Measurements from ENCODE around the gene WDHD1. TPM values are rescaled to one million over a fixed set of nuclear protein-coding genes. Genes with fewer than 3 reads are reported as not detected.
"Not testable (repeated sequence)": the region's sequence is repeated elsewhere in the genome, so short reads cannot be mapped to it uniquely, and the experiment has no call there.

WDHD1 gene
- total and polyA plus RNA-seq, 10 donors = 1.4 to 6.3 (median 3.8) TPM

DNA sequence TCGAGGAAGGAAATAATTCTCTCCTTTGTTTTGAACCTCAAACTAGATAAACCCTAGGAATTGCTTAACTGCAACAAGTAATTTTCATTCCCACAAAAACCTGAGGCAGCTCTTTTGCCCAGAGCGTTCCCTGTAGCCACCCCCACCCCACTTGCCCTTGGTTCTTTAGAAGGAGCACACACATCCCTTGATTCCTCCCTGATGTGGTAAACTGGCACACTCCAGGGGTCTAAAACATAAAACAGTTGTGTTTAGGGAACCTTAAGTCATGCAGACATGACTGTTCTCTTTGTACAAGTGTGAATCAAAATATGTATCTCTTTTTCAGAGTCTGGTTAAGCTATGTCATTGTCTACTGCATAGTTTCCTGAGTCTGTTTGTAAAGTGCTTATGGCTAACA lies 38.5 kb upstream of the WDHD1 start:
- Histone ChIP-seq H3K27me3 (replicated peaks in 1 of 7) (no peaks in the 10 kb centered on the region), H3K36me3 (peaks cover 0 to 76% (median 34%) of the 10 kb centered on the region in 6 donors), H3K27ac (peak overlapping the region in 4 of 8 donors; percentile 27 to 56 (median 42)), H3K9me3 (no peaks in the 10 kb centered on the region), H3K4me3 (no peak overlapping the region), H3K4me1 (peaks cover 0 to 62% (median 14%) of the 10 kb centered on the region in 6 donors)
- intact Hi-C loops (cut with DNase I; ENCODE audit: low total_unique reads) = no loop called here
- TF ChIP-seq POLR2A (IDR thresholded peaks at IDR 0.05) (no peak), POLR2AphosphoS5 (IDR thresholded peaks at IDR 0.05) (no peak)
- TF ChIP-seq, protein P1, sequence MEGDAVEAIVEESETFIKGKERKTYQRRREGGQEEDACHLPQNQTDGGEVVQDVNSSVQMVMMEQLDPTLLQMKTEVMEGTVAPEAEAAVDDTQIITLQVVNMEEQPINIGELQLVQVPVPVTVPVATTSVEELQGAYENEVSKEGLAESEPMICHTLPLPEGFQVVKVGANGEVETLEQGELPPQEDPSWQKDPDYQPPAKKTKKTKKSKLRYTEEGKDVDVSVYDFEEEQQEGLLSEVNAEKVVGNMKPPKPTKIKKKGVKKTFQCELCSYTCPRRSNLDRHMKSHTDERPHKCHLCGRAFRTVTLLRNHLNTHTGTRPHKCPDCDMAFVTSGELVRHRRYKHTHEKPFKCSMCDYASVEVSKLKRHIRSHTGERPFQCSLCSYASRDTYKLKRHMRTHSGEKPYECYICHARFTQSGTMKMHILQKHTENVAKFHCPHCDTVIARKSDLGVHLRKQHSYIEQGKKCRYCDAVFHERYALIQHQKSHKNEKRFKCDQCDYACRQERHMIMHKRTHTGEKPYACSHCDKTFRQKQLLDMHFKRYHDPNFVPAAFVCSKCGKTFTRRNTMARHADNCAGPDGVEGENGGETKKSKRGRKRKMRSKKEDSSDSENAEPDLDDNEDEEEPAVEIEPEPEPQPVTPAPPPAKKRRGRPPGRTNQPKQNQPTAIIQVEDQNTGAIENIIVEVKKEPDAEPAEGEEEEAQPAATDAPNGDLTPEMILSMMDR (IDR thresholded peaks at IDR 0.05 in 8 of 11, conservative IDR thresholded peaks at IDR 0.05 in 3 of 11) = no peak
- 68 to 77% (median 76%) methylated on average over 2 of the region's 2 CpGs for WGBS, 5 donors
- DNase-seq = no peak

- intact Hi-C loops (cut with DNase I; ENCODE audit: low total_unique reads) = not testable (repeated sequence)
Measured at GRCh38 chr14:55064896-55065295, 38.0 kb upstream of the WDHD1 start.

GRCh38 chr14:55062517-55063351 lies 35.8 kb upstream of the WDHD1 start:
- no peaks in the 10 kb centered on the region for H3K9me3 ChIP-seq
- peaks cover 0 to 96% (median 38%) of the 10 kb centered on the region in 6 donors for H3K36me3 ChIP-seq
- H3K4me3 ChIP-seq = no peak overlapping the region
- intact Hi-C loops (cut with DNase I; ENCODE audit: low total_unique reads) = no loop called here
- TF ChIP-seq, protein P1 (IDR thresholded peaks at IDR 0.05 in 8 of 11, conservative IDR thresholded peaks at IDR 0.05 in 3 of 11) = no peak
- TF ChIP-seq POLR2AphosphoS5 (IDR thresholded peaks at IDR 0.05) (no peak), POLR2A (IDR thresholded peaks at IDR 0.05) (no peak)
- no peaks in the 10 kb centered on the region for H3K27me3 ChIP-seq (replicated peaks in 1 of 7)
- WGBS, 5 donors = 90 to 97% (median 95%) methylated on average over 11 of the region's 11 CpGs
- H3K4me1 ChIP-seq = peaks cover 0 to 77% (median 20%) of the 10 kb centered on the region in 6 donors
- no peak for DNase-seq
- H3K27ac ChIP-seq = no peak overlapping the region

More at GRCh38 chr14:55064896-55065295, 38.0 kb upstream of the WDHD1 start:
- Histone ChIP-seq H3K36me3 (peaks cover 0 to 80% (median 34%) of the 10 kb centered on the region in 6 donors), H3K4me1 (peaks cover 0 to 61% (median 15%) of the 10 kb centered on the region in 6 donors), H3K27ac (peak overlapping the region in 2 of 8 donors; percentile 34 to 49)
- 78 to 85% (median 80%) methylated on average over 2 of the region's 2 CpGs for WGBS, 5 donors
- H3K9me3 ChIP-seq; H3K27me3 ChIP-seq (replicated peaks in 1 of 7); DNase-seq; H3K4me3 ChIP-seq: not testable (repeated sequence)

DNA sequence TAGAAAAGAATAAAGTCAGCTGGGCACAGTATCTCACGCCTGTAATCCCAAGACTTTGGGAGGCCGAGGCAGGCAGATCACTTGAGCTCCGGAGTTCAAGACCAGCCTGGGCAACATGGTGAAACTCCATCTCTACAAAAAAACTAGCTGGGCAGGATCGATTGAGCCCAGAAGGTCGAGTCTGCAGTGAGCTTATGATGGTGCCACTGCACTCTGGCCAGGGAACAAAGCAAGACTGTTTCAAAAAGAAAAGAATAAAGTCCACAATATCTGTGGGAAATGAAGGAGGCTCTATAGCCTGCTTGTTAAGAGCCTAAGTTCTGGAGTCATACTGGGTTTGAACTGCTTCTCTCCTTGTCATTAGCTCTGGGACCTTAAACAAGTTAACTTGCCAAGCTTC lies 32.4 kb upstream of the WDHD1 start:
- intact Hi-C loops (cut with DNase I; ENCODE audit: low total_unique reads) = no loop called here
- Histone ChIP-seq H3K36me3 (peaks cover 0 to 92% (median 30%) of the 10 kb centered on the region in 6 donors), H3K4me1 (peaks cover 0 to 84% (median 37%) of the 10 kb centered on the region in 6 donors), H3K27me3 (replicated peaks in 1 of 7) (no peaks in the 10 kb centered on the region), H3K27ac (no peak overlapping the region), H3K4me3 (no peak overlapping the region), H3K9me3 (no peaks in the 10 kb centered on the region)
- 93 to 98% (median 96%) methylated on average over 5 of the region's 5 CpGs for WGBS, 5 donors
- DNase-seq = no peak
- TF ChIP-seq POLR2A (IDR thresholded peaks at IDR 0.05) (no peak), POLR2AphosphoS5 (IDR thresholded peaks at IDR 0.05) (no peak)
- TF ChIP-seq, protein P1 (IDR thresholded peaks at IDR 0.05 in 8 of 11, conservative IDR thresholded peaks at IDR 0.05 in 3 of 11) = no peak
